Lower lobe of right lung (tissue), 2 donors: ENCODE data around the gene SEMA5A. TPM values are rescaled to one million over a fixed set of nuclear protein-coding genes. Genes with fewer than 3 reads are reported as not detected.

Source experiments
- ATAC-seq, 2 donors: fragments of 200-7000 bp; cut with Tn5 transposase; one replicate each; pipeline ENCODE4 v1.9.1; 2020 to 2022; ENCODE audit warnings: mild to moderate bottlenecking in 2 of 2, moderate library complexity in 2 of 2
- DNase-seq: peaks from one replicate; pipeline ENCODE4 v3.0.0-alpha.2; 2020
- H3K27ac ChIP-seq: fragments of 200-600 bp; one replicate; pipeline ENCODE4 v1.8.0; 2022
- H3K27me3 ChIP-seq: fragments of 200-600 bp; one replicate; pipeline ENCODE4 v1.8.0; 2022; ENCODE audit warnings: low read depth
- H3K36me3 ChIP-seq: fragments of 200-600 bp; one replicate; pipeline ENCODE4 v1.8.0; 2022; ENCODE audit warnings: mild to moderate bottlenecking
- H3K4me1 ChIP-seq: fragments of 200-600 bp; one replicate; pipeline ENCODE4 v1.8.0; 2022
- H3K4me3 ChIP-seq: fragments of 200-600 bp; one replicate; pipeline ENCODE4 v1.8.0; 2022; ENCODE audit warnings: mild to moderate bottlenecking
- H3K9me3 ChIP-seq: fragments of 200-600 bp; one replicate; pipeline ENCODE4 v1.8.0; 2022
- CTCF ChIP-seq: fragments of 200-600 bp; IDR thresholded peaks from one replicate; pipeline ENCODE4 v1.8.0; 2022; ENCODE audit warnings: antibody characterized with exemption, mild to moderate bottlenecking
- intact Hi-C: fragments of 100-400 bp; cut with DNase I; formaldehyde crosslinking; loops from one replicate; pipeline ENCODE4 v1.11.0; 2022
- total RNA-seq: library from RNA; stranded (reverse); fragmentation: NEBNext Ultra II Directional; extraction: Animal tissue kit (Norgen Biotek cat#: 25700); gene quantifications from one replicate; pipeline ENCODE4 v1.2.1, GENCODE V29; 2021
- donor health status: DM: no; HTN: yes; CAD: no; lungs with severe emphysema.

SEMA5A gene
- total RNA-seq, 1 donor from 2014 or later, result 29.3 TPM

- TF ChIP-seq CTCF, result no peak
- Histone ChIP-seq H3K27ac (no peak overlapping the region), H3K27me3 (no peaks in the 10 kb centered on the region), H3K36me3 (no peaks in the 10 kb centered on the region), H3K9me3 (no peaks in the 10 kb centered on the region), H3K4me1 (no peaks in the 10 kb centered on the region), H3K4me3 (no peak overlapping the region)
- intact Hi-C loops, result no loop called here
- no peak for ATAC-seq
- no peak for DNase-seq
These were observed 32.0 kb downstream of the SEMA5A start for GRCh38 chr5:9513827-9514226.

- Histone ChIP-seq H3K27me3 (no peaks in the 10 kb centered on the region), H3K4me3 (no peak overlapping the region), H3K9me3 (no peaks in the 10 kb centered on the region), H3K27ac (no peak overlapping the region), H3K36me3 (no peaks in the 10 kb centered on the region), H3K4me1 (no peaks in the 10 kb centered on the region)
- ATAC-seq (no peak), DNase-seq (no peak)
- intact Hi-C loops, result no loop called here
- no peak for TF ChIP-seq CTCF
These were observed 33.4 kb downstream of the SEMA5A start for GRCh38 chr5:9512457-9512856.

GRCh38 chr5:9507974-9508373 is 37.9 kb downstream of the SEMA5A start:
- TF ChIP-seq CTCF, result no peak
- DNase-seq (no peak), ATAC-seq (no peak)
- H3K27me3 ChIP-seq, result no peaks in the 10 kb centered on the region
- intact Hi-C loops, result no loop called here
- no peaks in the 10 kb centered on the region for H3K36me3 ChIP-seq
- H3K4me1 ChIP-seq, result no peaks in the 10 kb centered on the region
- no peak overlapping the region for H3K27ac ChIP-seq
- H3K9me3 ChIP-seq, result no peaks in the 10 kb centered on the region
- no peak overlapping the region for H3K4me3 ChIP-seq

GRCh38 chr5:9505225-9505624 is 40.6 kb downstream of the SEMA5A start:
- no peak for DNase-seq
- H3K27ac ChIP-seq, result no peak overlapping the region
- H3K9me3 ChIP-seq, result no peaks in the 10 kb centered on the region
- no peak overlapping the region for H3K4me3 ChIP-seq
- no peak for TF ChIP-seq CTCF
- no peaks in the 10 kb centered on the region for H3K36me3 ChIP-seq
- ATAC-seq, result no peak
- H3K4me1 ChIP-seq, result no peaks in the 10 kb centered on the region
- H3K27me3 ChIP-seq, result no peaks in the 10 kb centered on the region
- intact Hi-C loops, result no loop called here

GRCh38 chr5:9502864-9503263 is 43.0 kb downstream of the SEMA5A start:
- intact Hi-C loops, result no loop called here
- Histone ChIP-seq H3K27me3 (no peaks in the 10 kb centered on the region), H3K27ac (no peak overlapping the region), H3K4me1 (no peaks in the 10 kb centered on the region), H3K36me3 (no peaks in the 10 kb centered on the region), H3K4me3 (no peak overlapping the region), H3K9me3 (no peaks in the 10 kb centered on the region)
- TF ChIP-seq CTCF, result no peak
- ATAC-seq, result no peak
- DNase-seq, result no peak
